MG63 (cell line): ENCODE data around the gene ZFP1. TPM values are rescaled to one million over a fixed set of nuclear protein-coding genes. Genes with fewer than 3 reads are reported as not detected.

ENCODE experiments used
- DNase-seq: peaks from one replicate; pipeline ENCODE4 v3.0.0-alpha.2; 2020
- H3K27me3 ChIP-seq: fragments of 250-450 bp; sonication (Bioruptor Pico); 2 replicates; pipeline ENCODE4 v1.5.1; 2020; ENCODE audit warnings: mild to moderate bottlenecking, moderate library complexity
- H3K36me3 ChIP-seq: fragments of 250-450 bp; sonication (Bioruptor Pico); 2 replicates; pipeline ENCODE4 v1.5.1; 2020; ENCODE audit warnings: mild to moderate bottlenecking, moderate library complexity
- H3K4me3 ChIP-seq: fragments of 250-450 bp; sonication (Bioruptor Pico); 2 replicates; pipeline ENCODE4 v1.5.1; 2020; ENCODE audit warnings: mild to moderate bottlenecking, moderate library complexity
- H3K9me3 ChIP-seq: fragments of 250-450 bp; sonication (Bioruptor Pico); 2 replicates; pipeline ENCODE4 v1.5.1; 2020; ENCODE audit warnings: mild to moderate bottlenecking, moderate library complexity
- total RNA-seq: library from RNA; depleted of rRNA; stranded (reverse); fragments of >200 nt; shearing (Covaris generic); gene quantifications from 2 replicates; pipeline ENCODE4 v1.2.3, GENCODE V29; 2014; ENCODE audit warnings: low replicate concordance; rRNA removed

ZFP1 gene
- 4.0 and 5.2 TPM in 2 replicates for total RNA-seq

GRCh38 chr16:75148311-75149195 is at the start of gene ZFP1:
ZFP1 (plus strand) TSS chr16:75148524; CDS start chr16:75152952, 4,428 bp downstream.
- H3K9me3 ChIP-seq: peaks cover 8% of the 10 kb centered on the region
- H3K27me3 ChIP-seq: no peaks in the 10 kb centered on the region
- H3K36me3 ChIP-seq: no peaks in the 10 kb centered on the region; the same call in none of the 2 replicates
- peak within 1 kb of the TSS; percentile 99 for H3K4me3 ChIP-seq
- DNase-seq: peak; percentile 88

GRCh38 chr16:75099075-75099667 is 49.2 kb upstream of the ZFP1 start:
- Histone ChIP-seq H3K36me3 (no peaks in the 10 kb centered on the region), H3K9me3 (no peaks in the 10 kb centered on the region)
- DNase-seq: no peak

GRCh38 chr16:75099738-75100602 is 48.4 kb upstream of the ZFP1 start:
- DNase-seq: peak; percentile 65
- H3K27me3 ChIP-seq: no peaks in the 10 kb centered on the region
- no peak overlapping the region for H3K4me3 ChIP-seq
- no peaks in the 10 kb centered on the region for H3K9me3 ChIP-seq
- H3K36me3 ChIP-seq: no peaks in the 10 kb centered on the region

More at GRCh38 chr16:75099075-75099667, 49.2 kb upstream of the ZFP1 start:
- Histone ChIP-seq H3K4me3 (no peak overlapping the region), H3K27me3 (no peaks in the 10 kb centered on the region)

- no peaks in the 10 kb centered on the region for H3K36me3 ChIP-seq
- H3K9me3 ChIP-seq: no peaks in the 10 kb centered on the region
These were observed 47.7 kb upstream of the ZFP1 start for GRCh38 chr16:75100603-75100990.

GRCh38 chr16:75101635-75102034 is 46.7 kb upstream of the ZFP1 start:
- Histone ChIP-seq H3K9me3 (no peaks in the 10 kb centered on the region), H3K4me3 (no peak overlapping the region), H3K27me3 (no peaks in the 10 kb centered on the region), H3K36me3 (no peaks in the 10 kb centered on the region)
- DNase-seq: no peak

More at GRCh38 chr16:75100603-75100990, 47.7 kb upstream of the ZFP1 start:
- no peaks in the 10 kb centered on the region for H3K27me3 ChIP-seq
- no peak overlapping the region for H3K4me3 ChIP-seq
- DNase-seq: no peak

- H3K9me3 ChIP-seq: no peaks in the 10 kb centered on the region
- DNase-seq: no peak
- H3K36me3 ChIP-seq: no peaks in the 10 kb centered on the region
- no peaks in the 10 kb centered on the region for H3K27me3 ChIP-seq
- no peak overlapping the region for H3K4me3 ChIP-seq
These were observed 45.7 kb upstream of the ZFP1 start for GRCh38 chr16:75102595-75102994.

- DNase-seq: no peak
- Histone ChIP-seq H3K36me3 (no peaks in the 10 kb centered on the region), H3K27me3 (no peaks in the 10 kb centered on the region), H3K9me3 (no peaks in the 10 kb centered on the region), H3K4me3 (no peak overlapping the region)
These were observed 44.3 kb upstream of the ZFP1 start for GRCh38 chr16:75103994-75104393.

GRCh38 chr16:75104836-75105235 is 43.5 kb upstream of the ZFP1 start:
- no peaks in the 10 kb centered on the region for H3K36me3 ChIP-seq
- no peaks in the 10 kb centered on the region for H3K27me3 ChIP-seq
- no peaks in the 10 kb centered on the region for H3K9me3 ChIP-seq
- no peak overlapping the region for H3K4me3 ChIP-seq
- DNase-seq: no peak

- Histone ChIP-seq H3K36me3 (no peaks in the 10 kb centered on the region), H3K27me3 (no peaks in the 10 kb centered on the region), H3K9me3 (no peaks in the 10 kb centered on the region), H3K4me3 (no peak overlapping the region)
- DNase-seq: no peak
These were observed 42.8 kb upstream of the ZFP1 start for GRCh38 chr16:75105306-75106061.

- Histone ChIP-seq H3K27me3 (no peaks in the 10 kb centered on the region), H3K9me3 (no peaks in the 10 kb centered on the region), H3K36me3 (no peaks in the 10 kb centered on the region), H3K4me3 (no peak overlapping the region)
- DNase-seq: no peak
These were observed 41.7 kb upstream of the ZFP1 start for GRCh38 chr16:75106351-75107274.

GRCh38 chr16:75107505-75107904 is 40.8 kb upstream of the ZFP1 start:
- no peaks in the 10 kb centered on the region for H3K27me3 ChIP-seq
- no peak for DNase-seq
- no peaks in the 10 kb centered on the region for H3K36me3 ChIP-seq
- H3K4me3 ChIP-seq: no peak overlapping the region
- H3K9me3 ChIP-seq: no peaks in the 10 kb centered on the region

GRCh38 chr16:75108792-75109731 is 39.3 kb upstream of the ZFP1 start:
- Histone ChIP-seq H3K9me3 (no peaks in the 10 kb centered on the region), H3K36me3 (no peaks in the 10 kb centered on the region), H3K4me3 (no peak overlapping the region), H3K27me3 (no peaks in the 10 kb centered on the region)
- peak; percentile 96 for DNase-seq

GRCh38 chr16:75109732-75110243 is 38.5 kb upstream of the ZFP1 start:
- no peaks in the 10 kb centered on the region for H3K27me3 ChIP-seq
- no peak overlapping the region for H3K4me3 ChIP-seq
- H3K9me3 ChIP-seq: no peaks in the 10 kb centered on the region
- DNase-seq: peak; percentile 57
- H3K36me3 ChIP-seq: no peaks in the 10 kb centered on the region
